H9 (cell line): ENCODE data around the gene EHHADH. TPM values are rescaled to one million over a fixed set of nuclear protein-coding genes. Genes with fewer than 3 reads are reported as not detected.

Experiments used
- DNase-seq: peaks from one replicate; pipeline ENCODE4 v3.0.0-alpha.2; 2017
- H2AFZ ChIP-seq: one replicate; pipeline ENCODE4 v1.6.1; 2013; ENCODE audit warnings: mild to moderate bottlenecking, low read length, control low read depth, moderate library complexity
- H2AK5ac ChIP-seq: 2 replicates; pipeline ENCODE4 v1.6.1; 2013; ENCODE audit warnings: low read length, control low read depth, mixed read lengths; ENCODE audit not compliant: insufficient read length
- H2BK120ac ChIP-seq: one replicate; pipeline ENCODE4 v1.6.1; 2013; ENCODE audit warnings: low read depth, mild to moderate bottlenecking, low read length, control low read depth, inconsistent platforms; ENCODE audit not compliant: poor library complexity, severe bottlenecking
- H2BK12ac ChIP-seq: 2 replicates; pipeline ENCODE4 v1.6.1; 2013; ENCODE audit warnings: low read length, control low read depth, mixed read lengths, low read depth; ENCODE audit not compliant: insufficient read length
- H2BK15ac ChIP-seq: 2 replicates; pipeline ENCODE4 v1.6.1; 2013; ENCODE audit warnings: low read depth, low read length, control low read depth
- H2BK20ac ChIP-seq: one replicate; pipeline ENCODE4 v1.6.1; 2013; ENCODE audit warnings: low read depth, mild to moderate bottlenecking, low read length, control low read depth, inconsistent platforms; ENCODE audit not compliant: poor library complexity, severe bottlenecking
- H2BK5ac ChIP-seq: 2 replicates; pipeline ENCODE4 v1.6.1; 2013; ENCODE audit warnings: low read length, control low read depth, mixed read lengths; ENCODE audit not compliant: insufficient read length
- H3K14ac ChIP-seq: 2 replicates; pipeline ENCODE4 v1.6.1; 2013; ENCODE audit warnings: low read length, control low read depth; ENCODE audit not compliant: insufficient read depth
- H3K18ac ChIP-seq: 2 replicates; pipeline ENCODE4 v1.6.1; 2013; ENCODE audit warnings: low read depth, mild to moderate bottlenecking, mixed read lengths, low read length, control low read depth; ENCODE audit not compliant: insufficient read length
- H3K23ac ChIP-seq: 2 replicates; pipeline ENCODE4 v1.6.1; 2013; ENCODE audit warnings: low read length, control low read depth, mixed read lengths, low read depth; ENCODE audit not compliant: insufficient read length
- H3K23me2 ChIP-seq: 2 replicates; pipeline ENCODE4 v1.6.1; 2013; ENCODE audit warnings: low read depth, mild to moderate bottlenecking, mixed read lengths, low read length, control low read depth; ENCODE audit not compliant: insufficient read length, poor library complexity, severe bottlenecking
- H3K27ac ChIP-seq: 2 replicates; pipeline ENCODE4 v1.5.1; 2013; ENCODE audit warnings: low read length, control low read depth, mixed read lengths, low read depth; ENCODE audit not compliant: insufficient read length
- H3K27me3 ChIP-seq: 2 replicates; pipeline ENCODE4 v1.6.1; 2013; ENCODE audit warnings: low read length, control low read depth, inconsistent platforms; ENCODE audit not compliant: insufficient read depth
- H3K4ac ChIP-seq: 2 replicates; pipeline ENCODE4 v1.6.1; 2013; ENCODE audit warnings: low read depth, mild to moderate bottlenecking, control low read depth, inconsistent platforms, low read length, moderate library complexity
- H3K4me1 ChIP-seq: 2 replicates; pipeline ENCODE4 v1.6.1; 2013; ENCODE audit warnings: low read length, control low read depth, inconsistent platforms; ENCODE audit not compliant: insufficient read depth
- H3K4me2 ChIP-seq: 2 replicates; pipeline ENCODE4 v1.6.1; 2013; ENCODE audit warnings: low read length, control low read depth, mixed read lengths; ENCODE audit not compliant: insufficient read length, insufficient read depth
- H3K56ac ChIP-seq: 2 replicates; pipeline ENCODE4 v1.6.1; 2013; ENCODE audit warnings: low read depth, mild to moderate bottlenecking, mixed read lengths, low read length, control low read depth; ENCODE audit not compliant: insufficient read length
- H3K79me1 ChIP-seq: 2 replicates; pipeline ENCODE4 v1.6.1; 2013; ENCODE audit warnings: low read depth, mild to moderate bottlenecking, moderate library complexity, low read length, control low read depth, inconsistent platforms; ENCODE audit not compliant: insufficient read depth, poor library complexity, severe bottlenecking
- H3K79me2 ChIP-seq: 2 replicates; pipeline ENCODE4 v1.6.1; 2013; ENCODE audit warnings: low read length, control low read depth, inconsistent platforms; ENCODE audit not compliant: insufficient read depth
- H3K9ac ChIP-seq: 2 replicates; pipeline ENCODE4 v1.6.1; 2013; ENCODE audit warnings: low read length, control low read depth, mixed read lengths; ENCODE audit not compliant: insufficient read length; ENCODE audit errors: extremely low read depth
- H3K9me3 ChIP-seq: one replicate; pipeline ENCODE4 v1.6.1; 2013; ENCODE audit warnings: low read depth, low read length, inconsistent platforms; ENCODE audit not compliant: control insufficient read depth
- H3T11ph ChIP-seq: one replicate; pipeline ENCODE4 v1.6.1; 2013; ENCODE audit warnings: mild to moderate bottlenecking, low read length, control low read depth, inconsistent platforms
- H4K20me1 ChIP-seq: one replicate; pipeline ENCODE4 v1.6.1; 2013; ENCODE audit not compliant: control insufficient read depth, insufficient read length, insufficient read depth
- H4K5ac ChIP-seq: 2 replicates; pipeline ENCODE4 v1.6.1; 2013; ENCODE audit warnings: low read depth, mild to moderate bottlenecking, mixed read lengths, low read length, control low read depth; ENCODE audit not compliant: insufficient read length
- H4K8ac ChIP-seq: replicated peaks from 2 replicates; pipeline ENCODE4 v1.6.1; 2013; ENCODE audit warnings: low read length, control low read depth, mixed read lengths, low read depth; ENCODE audit not compliant: insufficient read length
- H4K91ac ChIP-seq: 2 replicates; pipeline ENCODE4 v1.6.1; 2013; ENCODE audit warnings: low read depth, mild to moderate bottlenecking, moderate library complexity, mixed read lengths, low read length, control low read depth; ENCODE audit not compliant: insufficient read length
- H3K27ac Mint-ChIP-seq, 3 experiments: 2 replicates in 2 of 3; 3 replicates in 1 of 3; pipeline ENCODE4 v1.8.0; 2020 to 2021; ENCODE audit warnings: mixed read lengths in 3 of 3, mild to moderate bottlenecking in 1 of 3, moderate library complexity in 1 of 3
- H3K27me3 Mint-ChIP-seq: 2 replicates; pipeline ENCODE4 v1.8.0; 2021; ENCODE audit warnings: low read depth, mild to moderate bottlenecking, moderate library complexity, mixed read lengths
- H3K36me3 Mint-ChIP-seq, 3 experiments: 2 replicates in 2 of 3; 3 replicates in 1 of 3; pipeline ENCODE4 v1.8.0; 2020 to 2021; ENCODE audit warnings: low read depth in 3 of 3, mixed read lengths in 3 of 3; ENCODE audit not compliant: insufficient read depth in 1 of 3
- H3K4me1 Mint-ChIP-seq, 2 experiments: 2 replicates each; pipeline ENCODE4 v1.8.0; 2020; ENCODE audit warnings: mixed read lengths in 2 of 2
- H3K4me3 Mint-ChIP-seq, 2 experiments: 2 replicates in 1 of 2; 3 replicates in 1 of 2; pipeline ENCODE4 v1.8.0; 2020 to 2021; ENCODE audit warnings: mild to moderate bottlenecking in 2 of 2, mixed read lengths in 2 of 2, moderate library complexity in 1 of 2
- H3K9me3 Mint-ChIP-seq, 2 experiments: 2 replicates in 1 of 2; 3 replicates in 1 of 2; pipeline ENCODE4 v1.8.0; 2020; ENCODE audit warnings: mild to moderate bottlenecking in 2 of 2, mixed read lengths in 2 of 2, moderate library complexity in 1 of 2
- WGBS: extraction: QIAGEN DNeasy Blood & Tissue Kit; methylation state at CpG from one replicate; pipeline ENCODE4 v1.1.7; 2013; ENCODE audit warnings: missing lambda C conversion rate, low lambda C conversion rate, mixed read lengths; ENCODE audit not compliant: insufficient read length; ENCODE audit errors: extremely low coverage; 5-methylcytosine and 5-hydroxymethylcytosine counted together
- total RNA-seq: library from RNA; stranded (reverse); gene quantifications from 2 replicates; pipeline ENCODE4 v1.2.1, GENCODE V29; 2021
- TF ChIP-seq, protein P1 (sequence below): fragments of 200-600 bp; sonication (generic); conservative IDR thresholded peaks from 3 replicates; pipeline ENCODE4 v1.8.0; 2021; ENCODE audit warnings: antibody characterized with exemption, mild to moderate bottlenecking

EHHADH gene
- total RNA-seq, 1 experiment from 2014 or later: 2.1 TPM

DNA sequence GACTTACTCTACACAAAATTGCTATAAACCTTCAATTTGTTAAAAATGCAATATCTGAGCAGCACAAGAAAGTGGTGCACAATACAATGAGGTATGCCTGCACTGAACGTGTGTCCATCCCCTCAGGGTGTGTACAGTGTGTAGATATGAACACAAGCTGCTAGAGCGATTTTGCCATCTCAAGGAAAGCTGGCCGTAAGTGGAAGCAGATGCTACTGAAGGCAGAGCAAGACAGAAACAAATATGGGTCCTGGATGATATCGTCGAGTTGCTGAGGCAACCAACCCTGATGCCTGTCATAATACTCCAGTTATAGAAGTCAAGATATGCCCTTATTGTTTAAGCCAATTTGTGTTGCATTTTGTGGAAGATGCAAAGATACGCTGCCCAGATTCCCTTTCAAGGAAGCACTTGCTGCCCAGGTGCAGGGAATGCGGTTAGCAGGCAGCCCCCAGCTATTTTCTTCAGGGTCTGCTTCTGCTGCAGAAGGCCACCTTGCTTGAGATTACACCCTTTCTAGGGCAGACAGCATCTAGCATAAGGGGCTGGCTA, 25.8 kb upstream of the EHHADH start:
- Histone ChIP-seq H3K4me2 (no peak overlapping the region), H3K23me2 (peaks cover 5% of the 10 kb centered on the region), H3T11ph (no peak overlapping the region), H3K56ac (no peak overlapping the region), H3K14ac (no peak overlapping the region), H2AFZ (no peak overlapping the region), H4K20me1 (no peaks in the 10 kb centered on the region), H4K5ac (no peak overlapping the region), H3K79me1 (no peaks in the 10 kb centered on the region), H2BK5ac (no peak overlapping the region), H3K9me3 (no peaks in the 10 kb centered on the region), H3K9ac (no peak overlapping the region), H4K91ac (no peak overlapping the region), H3K4me1 (no peaks in the 10 kb centered on the region), H2BK12ac (no peak overlapping the region), H3K18ac (no peak overlapping the region), H3K79me2 (no peaks in the 10 kb centered on the region), H3K27ac (no peak overlapping the region), H3K4ac (no peak overlapping the region), H2BK120ac (no peak overlapping the region), H2AK5ac (no peak overlapping the region), H3K27me3 (no peaks in the 10 kb centered on the region), H3K23ac (no peak overlapping the region), H2BK15ac (no peak overlapping the region), H4K8ac (no peak overlapping the region), H2BK20ac (no peak overlapping the region)
- Mint-ChIP-seq H3K4me3 (no peak overlapping the region), H3K27me3 (peaks cover 58% of the 10 kb centered on the region), H3K36me3 (no peaks in the 10 kb centered on the region; a peak in 2 of 7 replicates), H3K4me1 (peaks cover 3 to 19% of the 10 kb centered on the region in 2 experiments), H3K27ac (no peak overlapping the region), H3K9me3 (no peaks in the 10 kb centered on the region; a peak in 1 of 5 replicates)
- DNase-seq: no peak
- TF ChIP-seq, protein P1, sequence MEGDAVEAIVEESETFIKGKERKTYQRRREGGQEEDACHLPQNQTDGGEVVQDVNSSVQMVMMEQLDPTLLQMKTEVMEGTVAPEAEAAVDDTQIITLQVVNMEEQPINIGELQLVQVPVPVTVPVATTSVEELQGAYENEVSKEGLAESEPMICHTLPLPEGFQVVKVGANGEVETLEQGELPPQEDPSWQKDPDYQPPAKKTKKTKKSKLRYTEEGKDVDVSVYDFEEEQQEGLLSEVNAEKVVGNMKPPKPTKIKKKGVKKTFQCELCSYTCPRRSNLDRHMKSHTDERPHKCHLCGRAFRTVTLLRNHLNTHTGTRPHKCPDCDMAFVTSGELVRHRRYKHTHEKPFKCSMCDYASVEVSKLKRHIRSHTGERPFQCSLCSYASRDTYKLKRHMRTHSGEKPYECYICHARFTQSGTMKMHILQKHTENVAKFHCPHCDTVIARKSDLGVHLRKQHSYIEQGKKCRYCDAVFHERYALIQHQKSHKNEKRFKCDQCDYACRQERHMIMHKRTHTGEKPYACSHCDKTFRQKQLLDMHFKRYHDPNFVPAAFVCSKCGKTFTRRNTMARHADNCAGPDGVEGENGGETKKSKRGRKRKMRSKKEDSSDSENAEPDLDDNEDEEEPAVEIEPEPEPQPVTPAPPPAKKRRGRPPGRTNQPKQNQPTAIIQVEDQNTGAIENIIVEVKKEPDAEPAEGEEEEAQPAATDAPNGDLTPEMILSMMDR: no peak
- no CpG with 5 or more reads among the region's 7 CpGs for WGBS
